ENCODE results near the gene POM121L2.

POM121L2 gene

GRCh38 chr6:27332692-27333641, 20.9 kb upstream of the POM121L2 start:
- no peak for DNase-seq (ENCODE audit: low read depth)

GRCh38 chr6:27327023-27327738, 15.1 kb upstream of the POM121L2 start:
- in situ Hi-C loops (cut with HindIII; ENCODE audit: low sequenced_read_pairs) = no loop called here
- no peak for TF ChIP-seq CTCF (IDR thresholded peaks at IDR 0.05; ENCODE audit: low read depth, low read length, missing control alignments)
- no peak overlapping the region for H3K4me3 ChIP-seq (ENCODE audit: low read depth, low read length)
- no peak for DNase-seq (ENCODE audit: low read depth)

More at GRCh38 chr6:27332692-27333641, 20.9 kb upstream of the POM121L2 start:
- no peak for TF ChIP-seq CTCF (IDR thresholded peaks at IDR 0.05; ENCODE audit: low read depth, low read length, missing control alignments)
- in situ Hi-C loops (cut with HindIII; ENCODE audit: low sequenced_read_pairs) = no loop called here
- peak overlapping the region; percentile 40 for H3K4me3 ChIP-seq (ENCODE audit: low read depth, low read length)

GRCh38 chr6:27321901-27322300, 9.8 kb upstream of the POM121L2 start:
- in situ Hi-C loops (cut with HindIII; ENCODE audit: low sequenced_read_pairs) = no loop called here
- TF ChIP-seq CTCF (IDR thresholded peaks at IDR 0.05; ENCODE audit: low read depth, low read length, missing control alignments) = no peak
- no peak overlapping the region for H3K4me3 ChIP-seq (ENCODE audit: low read depth, low read length)
- DNase-seq (ENCODE audit: low read depth) = no peak

- no peak for DNase-seq (ENCODE audit: low read depth)
- in situ Hi-C loops (cut with HindIII; ENCODE audit: low sequenced_read_pairs) = no loop called here
- TF ChIP-seq CTCF (IDR thresholded peaks at IDR 0.05; ENCODE audit: low read depth, low read length, missing control alignments) = no peak
- H3K4me3 ChIP-seq (ENCODE audit: low read depth, low read length) = no peak overlapping the region
Observed at GRCh38 chr6:27321370-27321769, 9.3 kb upstream of the POM121L2 start.

- in situ Hi-C loops (cut with HindIII; ENCODE audit: low sequenced_read_pairs) = no loop called here
- no peak for TF ChIP-seq CTCF (IDR thresholded peaks at IDR 0.05; ENCODE audit: low read depth, low read length, missing control alignments)
- no peak for DNase-seq (ENCODE audit: low read depth)
- no peak overlapping the region for H3K4me3 ChIP-seq (ENCODE audit: low read depth, low read length)
Observed at GRCh38 chr6:27318973-27319372, 6.9 kb upstream of the POM121L2 start.

GRCh38 chr6:27314046-27314445, 2.0 kb upstream of the POM121L2 start:
- in situ Hi-C loops (cut with HindIII; ENCODE audit: low sequenced_read_pairs) = no loop called here
- no peak overlapping the region for H3K4me3 ChIP-seq (ENCODE audit: low read depth, low read length)
- no peak for TF ChIP-seq CTCF (IDR thresholded peaks at IDR 0.05; ENCODE audit: low read depth, low read length, missing control alignments)
- no peak for DNase-seq (ENCODE audit: low read depth)
